G401.6 (cell line): Measurements from ENCODE around the gene HFE.

Source experiments
- FAIRE-seq: peaks from 2 replicates; lab custom pipeline; 2012; peaks lifted over from hg19 to GRCh38; lab: Jason Lieb, UNC

The HFE gene

DNA sequence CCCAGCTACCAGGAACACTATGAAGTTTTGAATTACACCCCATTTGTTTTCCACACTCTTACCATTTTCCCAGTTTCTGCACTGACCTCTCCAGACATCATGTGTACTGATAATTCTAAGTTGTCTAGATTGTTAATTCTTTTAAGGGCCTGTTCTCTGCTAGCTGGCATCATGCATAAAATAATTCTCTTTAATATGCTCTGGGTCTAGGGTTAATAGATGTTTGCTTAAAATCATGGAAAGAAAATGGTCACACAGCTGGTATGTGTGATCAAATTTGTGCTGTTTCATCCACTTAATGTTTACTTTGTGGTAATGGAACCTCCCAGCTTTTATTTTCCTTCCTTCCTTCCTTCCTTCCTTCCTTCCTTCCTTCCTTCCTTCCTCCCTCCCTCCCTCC is 49.1 kb downstream of the HFE start:
- no peak for FAIRE-seq

DNA sequence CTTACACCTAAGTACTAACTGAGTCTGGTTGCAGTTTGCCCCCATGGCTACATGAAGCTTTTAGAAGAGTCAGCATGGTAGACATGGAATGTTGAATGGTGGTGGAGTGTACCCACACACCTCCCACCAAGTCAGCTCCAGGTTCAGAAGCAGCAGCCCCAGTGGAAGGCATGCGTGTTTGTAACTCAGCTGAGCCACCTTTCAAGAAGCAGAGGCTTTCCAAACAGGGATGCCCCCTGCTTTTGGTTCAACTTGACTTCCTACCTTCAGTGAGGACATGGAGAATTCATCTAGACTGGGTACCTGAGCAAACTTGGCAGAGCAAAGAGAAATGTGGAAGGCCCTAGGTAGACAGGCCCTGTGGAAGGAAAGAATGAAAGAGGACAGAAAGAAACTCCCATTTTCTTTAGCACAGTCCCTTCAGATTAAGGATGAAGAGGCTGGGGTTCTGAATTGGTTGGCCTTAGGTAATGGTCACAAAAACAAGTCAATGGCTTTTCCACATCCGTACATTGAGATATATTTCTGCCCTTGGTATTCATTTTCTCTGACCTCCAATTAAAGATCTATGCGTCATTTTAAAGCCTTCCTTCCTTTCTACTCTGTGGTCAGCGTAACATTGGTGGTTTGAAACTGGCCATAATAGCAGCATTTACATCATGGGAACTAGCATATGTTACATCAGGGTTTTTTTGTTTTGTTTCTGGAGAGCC is 53.2 kb downstream of the HFE start:
- no peak for FAIRE-seq

GRCh38 chr6:26140967-26141294 is 53.7 kb downstream of the HFE start:
- no peak for FAIRE-seq

- FAIRE-seq, result no peak
These were observed 54.2 kb downstream of the HFE start for GRCh38 chr6:26141378-26141904.

- no peak for FAIRE-seq
These were observed 54.8 kb downstream of the HFE start for GRCh38 chr6:26142026-26142425.
